ENCODE results near the gene RHOF.
A peak's percentile ranks its signal among the peaks of the same experiment; 100 is the strongest.

The RHOF gene

DNA sequence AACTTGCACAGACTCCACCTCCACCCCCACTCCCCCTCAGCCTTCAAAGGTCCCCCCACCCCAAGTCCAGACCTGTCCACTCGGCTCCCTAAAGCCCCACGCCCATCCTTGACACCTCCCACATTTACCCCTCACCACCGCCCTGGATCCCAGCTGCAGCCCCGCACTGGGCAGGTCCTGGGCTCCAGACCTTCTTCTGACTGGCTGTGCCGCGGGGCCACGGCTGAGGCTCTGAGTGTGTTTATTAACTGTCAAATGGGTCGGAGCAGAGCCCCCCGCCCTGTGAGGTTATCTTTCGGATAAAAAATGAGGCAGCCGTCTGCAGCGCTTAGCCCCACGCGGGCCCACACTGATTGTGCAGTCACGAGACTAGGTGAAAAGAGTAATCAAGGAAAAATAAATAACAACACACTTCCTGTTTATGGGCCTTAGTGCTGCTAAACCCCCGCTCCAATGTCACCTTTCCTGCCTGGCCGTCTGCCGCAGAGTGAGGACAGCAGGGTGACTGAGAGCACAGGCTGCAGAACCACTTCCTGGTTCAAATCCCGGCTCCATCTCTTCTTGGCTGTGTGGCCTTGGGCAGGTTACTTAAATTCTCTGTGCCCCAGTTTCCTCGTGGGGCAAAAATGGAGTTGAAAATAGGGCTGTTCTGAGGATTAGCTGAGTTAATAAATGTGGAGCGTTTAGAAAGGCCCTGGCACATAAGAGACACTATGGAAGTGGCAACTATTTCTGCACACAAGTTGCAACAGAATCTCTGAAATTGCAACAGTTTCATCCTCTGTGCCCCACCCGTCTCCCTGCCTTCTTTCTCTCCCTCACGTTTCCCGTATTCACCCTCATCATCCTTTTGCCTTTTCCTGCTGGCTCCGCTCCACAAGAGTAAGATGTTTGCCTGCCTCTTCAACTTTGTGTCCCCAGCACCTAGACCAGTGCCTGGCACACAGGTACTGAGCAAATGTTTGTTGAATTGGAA lies 19.7 kb upstream of the RHOF start:
- peak overlapping the region; percentile 83 for H3K27ac ChIP-seq
- TF ChIP-seq, protein P1, sequence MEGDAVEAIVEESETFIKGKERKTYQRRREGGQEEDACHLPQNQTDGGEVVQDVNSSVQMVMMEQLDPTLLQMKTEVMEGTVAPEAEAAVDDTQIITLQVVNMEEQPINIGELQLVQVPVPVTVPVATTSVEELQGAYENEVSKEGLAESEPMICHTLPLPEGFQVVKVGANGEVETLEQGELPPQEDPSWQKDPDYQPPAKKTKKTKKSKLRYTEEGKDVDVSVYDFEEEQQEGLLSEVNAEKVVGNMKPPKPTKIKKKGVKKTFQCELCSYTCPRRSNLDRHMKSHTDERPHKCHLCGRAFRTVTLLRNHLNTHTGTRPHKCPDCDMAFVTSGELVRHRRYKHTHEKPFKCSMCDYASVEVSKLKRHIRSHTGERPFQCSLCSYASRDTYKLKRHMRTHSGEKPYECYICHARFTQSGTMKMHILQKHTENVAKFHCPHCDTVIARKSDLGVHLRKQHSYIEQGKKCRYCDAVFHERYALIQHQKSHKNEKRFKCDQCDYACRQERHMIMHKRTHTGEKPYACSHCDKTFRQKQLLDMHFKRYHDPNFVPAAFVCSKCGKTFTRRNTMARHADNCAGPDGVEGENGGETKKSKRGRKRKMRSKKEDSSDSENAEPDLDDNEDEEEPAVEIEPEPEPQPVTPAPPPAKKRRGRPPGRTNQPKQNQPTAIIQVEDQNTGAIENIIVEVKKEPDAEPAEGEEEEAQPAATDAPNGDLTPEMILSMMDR (conservative IDR thresholded peaks at IDR 0.05), result no peak

DNA sequence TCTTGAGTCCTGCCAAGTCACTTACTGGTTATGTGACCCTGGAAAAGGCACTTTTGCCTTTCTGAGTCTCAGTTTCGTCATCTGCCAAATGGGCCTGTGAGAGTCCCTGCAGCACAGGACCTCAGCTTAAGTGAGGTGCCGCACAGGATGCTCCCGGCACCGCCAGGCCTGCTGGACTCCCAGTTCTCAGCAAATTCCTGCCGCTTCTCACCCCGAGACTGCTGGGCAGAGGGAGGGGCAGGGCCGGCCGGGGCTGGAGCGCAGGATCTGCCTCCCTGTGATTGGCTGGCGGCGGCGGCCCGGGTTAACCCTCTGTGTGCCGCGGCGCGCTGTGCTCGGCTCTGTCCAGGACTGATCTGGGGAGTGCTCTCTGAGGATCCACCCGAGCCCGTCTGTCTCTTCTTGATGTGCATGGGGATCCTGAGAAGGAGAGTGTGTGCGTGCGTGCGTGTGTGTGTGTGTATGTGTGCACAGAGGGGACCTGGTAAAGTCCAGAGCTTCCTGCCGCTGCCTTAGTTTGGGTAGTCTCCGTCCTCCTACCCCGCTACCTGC lies 18.9 kb upstream of the RHOF start:
- H3K27ac ChIP-seq, result peak overlapping the region; percentile 83

DNA sequence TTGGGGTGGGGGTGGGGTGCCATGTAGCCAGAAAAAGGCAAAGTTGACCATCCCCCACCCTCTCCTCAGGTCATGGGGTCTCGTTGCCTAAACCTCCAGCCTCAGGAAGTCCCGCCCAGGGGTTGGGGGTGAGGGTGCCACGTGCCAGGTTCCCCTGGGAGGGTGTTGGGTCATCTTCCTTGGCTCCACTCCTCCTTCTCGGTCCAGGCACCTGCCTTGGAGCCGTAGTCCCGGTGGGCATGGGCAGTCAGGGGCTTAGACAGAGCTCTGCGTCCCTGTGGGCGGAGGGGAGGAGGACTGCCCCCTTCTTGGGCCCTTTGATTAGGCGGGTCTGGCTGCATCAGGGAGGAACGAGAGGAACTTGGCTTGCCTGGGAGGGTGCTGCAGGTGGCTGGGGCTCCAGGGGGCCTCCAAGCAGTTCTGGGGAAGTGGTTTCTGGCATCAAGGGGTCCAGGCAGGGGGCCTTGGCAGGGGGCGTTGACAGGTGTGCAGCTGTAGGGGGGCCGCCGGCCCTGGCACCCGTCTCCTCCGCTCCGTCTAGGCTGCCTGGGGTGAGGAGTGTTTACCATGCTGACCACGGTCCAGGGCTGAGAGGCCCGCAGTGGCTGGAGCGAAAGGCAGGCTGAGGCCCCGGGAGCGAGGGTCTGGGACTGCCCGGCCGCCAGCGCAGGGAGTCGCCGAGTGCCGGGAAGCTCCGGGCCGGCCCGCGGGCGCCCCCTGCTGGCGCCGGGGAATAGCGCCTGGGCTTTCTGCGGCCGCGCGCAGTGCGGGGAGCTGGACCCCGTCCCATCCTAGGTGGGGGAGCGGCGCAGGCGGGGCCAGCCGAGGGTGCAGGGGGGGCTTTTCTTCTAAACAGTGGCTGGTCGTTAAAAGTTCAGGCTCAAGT lies 18.2 kb upstream of the RHOF start:
- peak overlapping the region; percentile 83 for H3K27ac ChIP-seq
- TF ChIP-seq, protein P1 (conservative IDR thresholded peaks at IDR 0.05), result peak; percentile 100

More for the DNA sequence above, 18.9 kb upstream of the RHOF start:
- TF ChIP-seq, protein P1 (conservative IDR thresholded peaks at IDR 0.05), result no peak; the same call in 1 of the 2 replicates

DNA sequence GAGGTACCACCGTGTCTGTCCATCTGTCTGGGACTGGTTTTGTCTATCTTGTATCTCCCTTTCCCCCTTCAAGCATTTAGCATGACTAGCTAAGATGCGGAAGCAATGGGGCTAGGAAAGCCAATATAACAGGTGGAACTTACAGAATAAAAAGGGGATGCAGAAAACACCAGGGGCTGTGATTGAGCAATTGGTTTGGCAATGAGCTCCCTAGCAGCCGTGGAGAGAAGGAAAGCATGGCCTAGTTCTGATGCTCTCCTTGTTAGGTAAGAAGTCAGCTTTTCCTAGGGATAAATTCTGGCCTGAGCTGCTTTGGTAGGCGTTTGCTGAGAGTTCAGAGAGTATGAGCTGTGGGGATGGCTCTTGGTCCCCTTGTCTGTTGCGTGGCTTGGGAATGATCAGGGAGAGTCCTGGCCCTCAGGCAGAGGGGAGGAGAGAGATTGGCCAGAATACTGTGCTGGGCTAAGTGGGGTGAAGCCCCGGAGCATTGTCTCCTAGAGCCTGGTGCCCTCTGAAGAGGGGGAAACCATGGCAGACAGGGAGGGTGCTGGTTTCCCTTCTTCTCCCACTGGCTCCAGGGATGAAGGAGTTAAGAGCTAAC lies 17.4 kb upstream of the RHOF start:
- peak overlapping the region; percentile 83 for H3K27ac ChIP-seq
- TF ChIP-seq, protein P1 (conservative IDR thresholded peaks at IDR 0.05), result no peak

DNA sequence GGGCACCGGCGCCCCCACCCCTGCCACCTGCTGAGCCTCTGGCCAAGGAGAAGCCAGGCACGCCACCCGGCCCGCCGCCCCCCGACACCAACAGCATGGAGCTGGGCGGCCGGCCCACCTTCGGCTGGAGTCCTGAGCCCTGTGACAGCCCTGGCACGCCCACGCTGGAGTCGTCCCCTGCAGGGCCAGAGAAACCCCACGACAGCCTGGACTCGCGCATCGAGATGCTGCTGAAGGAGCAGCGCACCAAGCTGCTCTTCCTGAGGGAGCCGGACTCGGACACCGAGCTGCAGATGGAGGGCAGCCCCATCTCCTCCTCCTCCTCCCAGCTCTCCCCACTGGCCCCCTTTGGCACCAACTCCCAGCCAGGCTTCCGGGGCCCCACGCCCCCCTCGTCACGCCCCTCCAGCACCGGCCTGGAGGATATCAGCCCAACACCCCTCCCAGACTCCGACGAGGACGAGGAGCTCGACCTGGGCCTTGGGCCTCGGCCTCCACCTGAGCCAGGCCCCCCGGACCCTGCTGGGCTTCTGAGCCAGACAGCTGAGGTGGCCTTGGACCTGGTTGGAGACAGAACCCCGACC lies 16.8 kb upstream of the RHOF start:
- peak overlapping the region; percentile 83 for H3K27ac ChIP-seq
- TF ChIP-seq, protein P1 (conservative IDR thresholded peaks at IDR 0.05), result no peak

DNA sequence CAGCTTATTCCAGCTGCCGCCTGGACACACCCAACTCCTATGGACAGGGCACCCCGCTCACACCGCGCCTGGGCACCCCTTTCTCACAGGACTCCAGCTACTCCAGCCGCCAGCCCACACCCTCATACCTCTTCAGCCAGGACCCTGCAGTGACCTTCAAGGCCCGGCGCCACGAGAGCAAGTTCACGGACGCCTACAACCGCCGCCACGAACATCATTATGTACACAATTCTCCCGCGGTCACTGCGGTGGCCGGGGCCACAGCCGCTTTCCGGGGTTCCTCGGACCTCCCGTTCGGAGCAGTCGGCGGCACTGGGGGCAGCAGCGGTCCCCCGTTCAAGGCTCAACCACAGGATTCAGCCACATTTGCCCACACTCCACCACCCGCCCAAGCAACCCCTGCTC lies 16.2 kb upstream of the RHOF start:
- TF ChIP-seq, protein P1 (conservative IDR thresholded peaks at IDR 0.05), result no peak
- H3K27ac ChIP-seq, result peak overlapping the region; percentile 83; the same call in 1 of the 2 replicates
